Fibroblast of upper back skin (primary cell): Measurements from ENCODE around the gene SYTL2.

Experiments used
- DNase-seq: peaks from one replicate; pipeline ENCODE4 v3.0.0-alpha.2; 2013

Gene SYTL2

GRCh38 chr11:85726381-85726780, 84.6 kb downstream of the SYTL2 start:
- DNase-seq = no peak

GRCh38 chr11:85725510-85726258, 85.3 kb downstream of the SYTL2 start:
- peak; percentile 96 for DNase-seq

GRCh38 chr11:85724748-85725465, 86.0 kb downstream of the SYTL2 start:
- DNase-seq = no peak

GRCh38 chr11:85723088-85723487, 87.9 kb downstream of the SYTL2 start:
- no peak for DNase-seq

- peak; percentile 17 for DNase-seq
Observed at GRCh38 chr11:85721191-85721590, 89.8 kb downstream of the SYTL2 start.

- peak; percentile 100 for DNase-seq
Observed at GRCh38 chr11:85718991-85719807, 91.7 kb downstream of the SYTL2 start.

- no peak for DNase-seq
Observed at GRCh38 chr11:85718126-85718943, 92.6 kb downstream of the SYTL2 start.

- no peak for DNase-seq
Observed at GRCh38 chr11:85717429-85717828, 93.5 kb downstream of the SYTL2 start.

GRCh38 chr11:85712953-85713352, 98.0 kb downstream of the SYTL2 start:
- no peak for DNase-seq

GRCh38 chr11:85710917-85711316, 100.0 kb downstream of the SYTL2 start:
- DNase-seq = no peak

GRCh38 chr11:85709941-85710702, 100.8 kb downstream of the SYTL2 start:
- DNase-seq = no peak

GRCh38 chr11:85705800-85706199, 105.1 kb downstream of the SYTL2 start:
- DNase-seq = no peak

GRCh38 chr11:85704967-85705366, 106.0 kb downstream of the SYTL2 start:
- DNase-seq = no peak

- no peak for DNase-seq
Observed at GRCh38 chr11:85699957-85700741, 110.8 kb downstream of the SYTL2 start.

GRCh38 chr11:85698195-85698594, 112.7 kb downstream of the SYTL2 start:
- DNase-seq = no peak

GRCh38 chr11:85697747-85698146, 113.2 kb downstream of the SYTL2 start:
- DNase-seq = no peak

- DNase-seq = no peak
Observed at GRCh38 chr11:85695546-85695945, 115.4 kb downstream of the SYTL2 start.

- peak; percentile 62 for DNase-seq
Observed at GRCh38 chr11:85694385-85694980, 116.5 kb downstream of the SYTL2 start.

- peak; percentile 88 for DNase-seq
Observed at GRCh38 chr11:85685820-85686459, 125.0 kb downstream of the SYTL2 start, which contains the start of gene CCDC89. Gene CCDC89 (minus strand): TSS chr11:85686195. CDS start chr11:85686130, 65 bp downstream.
